HFFc6 (cell line): ENCODE data around the gene CCDC60. TPM values are rescaled to one million over a fixed set of nuclear protein-coding genes. Genes with fewer than 3 reads are reported as not detected.

ENCODE experiments used
- DNase-seq: peaks from one replicate; pipeline ENCODE4 v3.0.0-alpha.2; 2018
- H3K27ac Mint-ChIP-seq: 2 replicates; pipeline ENCODE4 v1.8.0; 2020; ENCODE audit warnings: mild to moderate bottlenecking, mixed read lengths
- H3K27me3 Mint-ChIP-seq: 2 replicates; pipeline ENCODE4 v1.8.0; 2021; ENCODE audit warnings: mild to moderate bottlenecking, moderate library complexity, mixed read lengths; ENCODE audit not compliant: insufficient read depth
- H3K36me3 Mint-ChIP-seq: 2 replicates; pipeline ENCODE4 v1.8.0; 2021; ENCODE audit warnings: low read depth, mixed read lengths
- H3K4me1 Mint-ChIP-seq: 2 replicates; pipeline ENCODE4 v1.8.0; 2020; ENCODE audit warnings: low read depth, mixed read lengths
- H3K4me3 Mint-ChIP-seq: 2 replicates; pipeline ENCODE4 v1.8.0; 2020; ENCODE audit warnings: mild to moderate bottlenecking, moderate library complexity, mixed read lengths
- H3K9me3 Mint-ChIP-seq: 2 replicates; pipeline ENCODE4 v1.8.0; 2020; ENCODE audit warnings: mild to moderate bottlenecking, mixed read lengths
- total RNA-seq, 6 experiments: library from RNA; stranded (reverse); fragmentation: NEBNext Ultra II Directional; extraction: Animal tissue kit (Norgen Biotek cat#: 25700); gene quantifications; 2 replicates in 1 of 6; 3 replicates in 5 of 6; pipeline ENCODE4 v1.2.3, GENCODE V29; 2021
- TF ChIP-seq, protein P1 (sequence below): fragments of 200-600 bp; sonication (generic); IDR thresholded peaks from 2 replicates; pipeline ENCODE4 v1.5.0; 2021; ENCODE audit warnings: antibody characterized with exemption, mild to moderate bottlenecking

Gene CCDC60
- total RNA-seq, 6 experiments from 2014 or later, result not detected

DNA sequence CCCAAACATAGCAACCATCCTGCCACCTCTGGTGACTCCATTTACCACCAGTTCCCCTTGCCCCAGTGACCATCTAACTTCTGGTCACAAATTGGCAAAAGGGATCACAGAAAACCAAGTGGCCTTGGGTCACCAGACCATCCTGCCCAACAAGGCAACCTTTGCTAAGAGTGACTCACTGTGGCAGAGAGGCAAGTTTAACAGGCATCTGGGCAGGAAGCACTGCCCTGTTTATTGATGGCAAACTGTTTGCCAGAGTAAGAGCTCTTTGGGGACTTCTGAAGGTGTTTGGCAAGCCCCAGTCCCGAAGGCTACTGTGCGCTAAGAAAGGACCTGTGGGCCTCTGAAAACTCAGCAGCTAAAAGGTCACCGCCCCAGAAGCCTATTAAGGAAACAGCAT is 230.9 kb downstream of the CCDC60 start:
- peaks cover 7% of the 10 kb centered on the region; the same call in 1 of the 2 replicates for H3K9me3 Mint-ChIP-seq
- H3K27ac Mint-ChIP-seq, result no peak overlapping the region
- no peak overlapping the region for H3K4me3 Mint-ChIP-seq
- H3K4me1 Mint-ChIP-seq, result no peaks in the 10 kb centered on the region
- TF ChIP-seq, protein P1, sequence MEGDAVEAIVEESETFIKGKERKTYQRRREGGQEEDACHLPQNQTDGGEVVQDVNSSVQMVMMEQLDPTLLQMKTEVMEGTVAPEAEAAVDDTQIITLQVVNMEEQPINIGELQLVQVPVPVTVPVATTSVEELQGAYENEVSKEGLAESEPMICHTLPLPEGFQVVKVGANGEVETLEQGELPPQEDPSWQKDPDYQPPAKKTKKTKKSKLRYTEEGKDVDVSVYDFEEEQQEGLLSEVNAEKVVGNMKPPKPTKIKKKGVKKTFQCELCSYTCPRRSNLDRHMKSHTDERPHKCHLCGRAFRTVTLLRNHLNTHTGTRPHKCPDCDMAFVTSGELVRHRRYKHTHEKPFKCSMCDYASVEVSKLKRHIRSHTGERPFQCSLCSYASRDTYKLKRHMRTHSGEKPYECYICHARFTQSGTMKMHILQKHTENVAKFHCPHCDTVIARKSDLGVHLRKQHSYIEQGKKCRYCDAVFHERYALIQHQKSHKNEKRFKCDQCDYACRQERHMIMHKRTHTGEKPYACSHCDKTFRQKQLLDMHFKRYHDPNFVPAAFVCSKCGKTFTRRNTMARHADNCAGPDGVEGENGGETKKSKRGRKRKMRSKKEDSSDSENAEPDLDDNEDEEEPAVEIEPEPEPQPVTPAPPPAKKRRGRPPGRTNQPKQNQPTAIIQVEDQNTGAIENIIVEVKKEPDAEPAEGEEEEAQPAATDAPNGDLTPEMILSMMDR, result no peak
- H3K36me3 Mint-ChIP-seq, result no peaks in the 10 kb centered on the region
- H3K27me3 Mint-ChIP-seq, result no peaks in the 10 kb centered on the region; the same call in 1 of the 2 replicates
- no peak for DNase-seq

DNA sequence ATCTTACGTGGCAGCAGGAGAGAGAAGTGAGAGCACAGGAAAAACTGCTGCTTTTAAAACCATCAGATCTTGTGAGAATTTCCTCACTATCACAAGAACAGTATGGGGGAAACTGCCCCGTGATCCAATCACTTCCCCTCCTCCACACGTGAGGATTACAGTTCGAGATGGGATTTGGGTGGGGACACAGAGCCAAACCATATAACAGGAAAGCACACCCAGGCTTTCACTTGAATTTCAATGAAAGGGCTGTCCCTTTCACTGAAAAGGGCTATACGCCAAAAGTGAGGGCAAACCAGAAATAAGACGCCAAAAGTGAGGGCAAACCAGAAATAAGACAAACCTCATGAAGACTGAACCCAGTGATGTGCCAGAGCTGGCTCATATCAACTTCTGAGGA is 236.2 kb downstream of the CCDC60 start:
- Mint-ChIP-seq H3K4me3 (no peak overlapping the region), H3K36me3 (no peaks in the 10 kb centered on the region), H3K9me3 (no peaks in the 10 kb centered on the region), H3K4me1 (no peaks in the 10 kb centered on the region), H3K27me3 (no peaks in the 10 kb centered on the region; the same call in 1 of the 2 replicates), H3K27ac (no peak overlapping the region)
- TF ChIP-seq, protein P1, result no peak
- DNase-seq, result no peak

DNA sequence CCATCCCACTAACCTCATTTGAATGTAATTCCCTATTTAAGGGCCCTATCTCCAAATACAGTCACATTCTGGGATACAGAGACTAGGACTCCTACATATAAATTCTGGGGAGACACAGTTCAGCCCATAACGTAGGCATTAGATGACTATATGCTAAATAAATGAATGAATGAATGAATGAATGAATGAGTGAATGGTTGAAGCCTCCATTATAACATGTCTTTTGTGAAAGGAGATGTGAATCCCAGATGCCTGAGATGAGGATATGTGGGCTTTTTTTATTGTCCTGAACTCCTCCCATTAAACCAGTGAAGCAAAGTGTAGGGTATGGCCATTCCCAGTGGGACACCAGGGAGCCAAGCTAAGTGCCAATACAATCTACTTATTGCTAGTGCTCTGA is 238.6 kb downstream of the CCDC60 start:
- TF ChIP-seq, protein P1, result no peak
- Mint-ChIP-seq H3K4me1 (no peaks in the 10 kb centered on the region), H3K9me3 (no peaks in the 10 kb centered on the region), H3K27me3 (no peaks in the 10 kb centered on the region; the same call in 1 of the 2 replicates), H3K4me3 (no peak overlapping the region), H3K27ac (no peak overlapping the region), H3K36me3 (no peaks in the 10 kb centered on the region)
- DNase-seq, result no peak

DNA sequence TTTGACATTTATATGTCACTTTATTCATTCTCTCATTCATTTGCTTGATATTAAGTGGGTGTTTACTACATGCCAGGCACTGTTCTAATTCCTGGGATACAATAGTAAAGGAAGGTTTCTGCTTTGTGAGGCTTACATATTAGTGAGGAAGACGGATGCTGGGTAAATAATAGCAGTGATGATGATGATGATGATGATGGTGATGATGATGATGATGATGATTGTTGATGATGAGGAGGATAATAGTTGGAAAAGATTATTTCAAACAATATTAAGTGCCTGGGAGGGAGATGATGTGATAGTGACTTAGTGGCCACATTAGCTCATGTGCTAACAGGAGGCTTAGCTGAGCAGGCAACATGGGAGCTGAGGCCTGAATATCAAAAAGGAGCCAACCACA is 239.7 kb downstream of the CCDC60 start:
- Mint-ChIP-seq H3K27me3 (no peaks in the 10 kb centered on the region; the same call in 1 of the 2 replicates), H3K36me3 (no peaks in the 10 kb centered on the region), H3K4me3 (no peak overlapping the region), H3K4me1 (no peaks in the 10 kb centered on the region), H3K27ac (no peak overlapping the region), H3K9me3 (no peaks in the 10 kb centered on the region)
- TF ChIP-seq, protein P1, result no peak
- DNase-seq, result no peak

DNA sequence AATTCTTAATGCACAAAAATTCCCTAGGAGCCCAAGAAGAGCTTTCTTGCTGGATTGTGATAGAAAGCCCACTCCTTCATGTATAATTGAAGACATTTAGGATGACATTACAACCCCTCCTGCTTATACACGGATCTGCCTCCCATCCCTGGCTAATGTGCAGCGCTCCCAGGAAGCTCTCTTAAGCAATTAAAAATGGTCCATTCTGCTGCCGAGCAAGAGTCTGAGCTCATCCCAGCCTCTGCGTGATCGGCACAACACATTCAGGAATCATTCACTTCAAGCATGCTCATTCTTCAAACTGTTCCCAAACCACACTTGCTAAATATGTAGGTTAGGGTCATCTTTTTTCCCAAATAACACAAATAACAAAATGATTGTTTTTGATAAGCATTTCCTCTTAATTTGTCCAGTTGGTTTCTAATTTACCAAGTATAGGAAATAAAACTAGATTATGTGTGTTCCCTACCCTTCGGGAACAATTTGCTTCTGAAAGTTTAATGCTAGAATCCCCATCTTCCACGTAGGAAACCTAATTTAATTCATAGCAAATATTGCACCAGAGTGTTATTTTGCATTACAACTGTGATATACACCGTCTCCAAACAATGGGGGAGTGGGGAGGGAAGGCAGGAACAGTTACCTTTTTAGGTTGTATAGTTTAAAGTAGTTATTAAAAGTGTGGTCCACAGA is 241.7 kb downstream of the CCDC60 start:
- no peaks in the 10 kb centered on the region for H3K4me1 Mint-ChIP-seq
- no peaks in the 10 kb centered on the region; the same call in 1 of the 2 replicates for H3K27me3 Mint-ChIP-seq
- H3K4me3 Mint-ChIP-seq, result no peak overlapping the region
- H3K27ac Mint-ChIP-seq, result no peak overlapping the region
- H3K9me3 Mint-ChIP-seq, result no peaks in the 10 kb centered on the region
- no peaks in the 10 kb centered on the region for H3K36me3 Mint-ChIP-seq
- no peak for DNase-seq
- TF ChIP-seq, protein P1, result no peak
